PC-3 (cell line): ENCODE measurements around the gene RFXAP. TPM values are rescaled to one million over a fixed set of nuclear protein-coding genes. Genes with fewer than 3 reads are reported as not detected.

ENCODE experiments used
- ATAC-seq: fragments of 200-7000 bp; cut with Tn5 transposase; 2 replicates; pipeline ENCODE4 v1.9.1; 2020; ENCODE audit warnings: mild to moderate bottlenecking, moderate library complexity
- BruUV-seq: library from RNA; stranded (reverse); fragments of 400-500 nt; replicated peaks from 2 replicates; lab custom pipeline; 2021; lab: Mats Ljungman, UMichigan
- CTCF ChIA-PET: fragments of 300-600 bp; sonication (Branson Sonifier 250); formaldehyde crosslinking; loops from one replicate; lab custom pipeline; 2022; ENCODE audit warnings: antibody characterized with exemption; lab: Charles Lee
- POLR2A ChIA-PET: fragments of 300-600 bp; sonication (Branson Sonifier 250); formaldehyde crosslinking; loops from one replicate; lab custom pipeline; 2022; ENCODE audit warnings: antibody characterized with exemption; ENCODE audit not compliant: unreplicated experiment; lab: Charles Lee
- DNase-seq: peaks from one replicate; pipeline ENCODE4 v3.0.0-alpha.2; 2015
- H2AFZ ChIP-seq: fragments of 300-600 bp; sonication (generic); 2 replicates; pipeline ENCODE4 v1.6.0; 2016; ENCODE audit warnings: antibody characterized with exemption, low read length
- H3F3A ChIP-seq: fragments of 300-600 bp; sonication (generic); one replicate; pipeline ENCODE4 v1.6.0; 2017; ENCODE audit warnings: antibody characterized with exemption, low read length, control low read depth, mild to moderate bottlenecking; ENCODE audit not compliant: unreplicated experiment
- H3K27ac ChIP-seq: fragments of 300-600 bp; sonication (generic); 2 replicates; pipeline ENCODE4 v1.5.1; 2016; ENCODE audit warnings: mild to moderate bottlenecking, low read length
- H3K27me3 ChIP-seq: fragments of 300-600 bp; sonication (generic); 2 replicates; pipeline ENCODE4 v1.6.1; 2016; ENCODE audit warnings: low read length, mixed read lengths
- H3K36me3 ChIP-seq: fragments of 300-600 bp; sonication (generic); 2 replicates; pipeline ENCODE4 v1.6.1; 2016; ENCODE audit warnings: low read depth, mixed run types, low read length, mixed read lengths
- H3K4me1 ChIP-seq: fragments of 300-600 bp; sonication (generic); 2 replicates; pipeline ENCODE4 v1.5.1; 2016; ENCODE audit warnings: low read length; ENCODE audit not compliant: insufficient read depth
- H3K4me2 ChIP-seq: fragments of 300-600 bp; sonication (generic); 2 replicates; pipeline ENCODE4 v1.6.0; 2016; ENCODE audit warnings: low read length
- H3K4me3 ChIP-seq: fragments of 300-600 bp; sonication (generic); 2 replicates; pipeline ENCODE4 v1.5.1; 2016; ENCODE audit warnings: mild to moderate bottlenecking, low read length, mixed read lengths
- H3K79me2 ChIP-seq: fragments of 300-600 bp; sonication (generic); 2 replicates; pipeline ENCODE4 v1.6.1; 2017; ENCODE audit warnings: low read length, mixed read lengths
- H3K9ac ChIP-seq: fragments of 300-600 bp; sonication (generic); 2 replicates; pipeline ENCODE4 v1.6.0; 2016; ENCODE audit warnings: mild to moderate bottlenecking, low read length
- H3K9me2 ChIP-seq: fragments of 300-600 bp; sonication (generic); replicated peaks from 2 replicates; pipeline ENCODE4 v1.6.1; 2016; ENCODE audit warnings: mixed run types, low read length, mixed read lengths
- H3K9me3 ChIP-seq: fragments of 300-600 bp; sonication (generic); 2 replicates; pipeline ENCODE4 v1.6.1; 2016; ENCODE audit warnings: low read length, mixed read lengths
- H4K20me1 ChIP-seq: fragments of 300-600 bp; sonication (generic); 2 replicates; pipeline ENCODE4 v1.6.1; 2016; ENCODE audit warnings: low read length, mixed read lengths
- EZH2 ChIP-seq: fragments of 300-600 bp; sonication (generic); IDR thresholded peaks from one replicate; pipeline ENCODE4 v1.6.1; 2017; ENCODE audit warnings: antibody characterized with exemption, mild to moderate bottlenecking, low read length; ENCODE audit not compliant: unreplicated experiment
- EZH2phosphoT487 ChIP-seq: fragments of 300-600 bp; sonication (generic); IDR thresholded peaks from 2 replicates; pipeline ENCODE4 v1.6.1; 2018; ENCODE audit warnings: mild to moderate bottlenecking, antibody characterized with exemption, low read length, borderline replicate concordance
- intact Hi-C: fragments of 100-400 bp; cut with micrococcal nuclease; formaldehyde crosslinking; loops from 2 replicates; pipeline ENCODE4 v1.9.0; 2023
- total RNA-seq: library from RNA; depleted of rRNA; stranded (reverse); fragments of >200 nt; gene quantifications from 2 replicates; pipeline ENCODE4 v1.2.3, GENCODE V29; 2014
- TF ChIP-seq, protein P1 (sequence below): fragments of 300-600 bp; sonication (generic); conservative IDR thresholded peaks from 2 replicates; pipeline ENCODE4 v1.5.1; 2017; ENCODE audit warnings: antibody characterized with exemption, low read depth, mild to moderate bottlenecking, low read length

The RFXAP gene
- total RNA-seq, 1 experiment from 2014 or later = 1.2 TPM

DNA sequence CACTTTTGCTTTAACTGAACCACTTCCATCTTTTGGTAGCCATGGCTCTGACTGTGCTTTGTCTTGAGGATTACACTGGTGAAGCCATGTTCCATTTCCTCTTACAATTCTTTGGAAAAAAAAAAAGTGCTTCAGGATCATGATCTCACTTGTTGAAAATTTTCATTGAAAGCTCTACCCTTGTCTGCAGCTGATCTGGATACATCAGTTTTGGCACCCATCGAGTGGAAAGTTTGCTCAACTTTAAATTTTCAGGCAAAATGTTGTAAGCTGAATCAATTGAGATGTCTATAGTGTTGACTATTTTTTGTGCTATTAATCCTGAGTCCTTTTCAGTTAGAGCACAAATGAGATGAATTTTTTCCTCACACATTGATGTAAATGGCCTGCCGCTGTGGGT is 48.3 kb upstream of the RFXAP start:
- no peak overlapping the region for H3K4me2 ChIP-seq
- no peaks in the 10 kb centered on the region; the same call in 1 of the 2 replicates for H3K27me3 ChIP-seq
- CTCF ChIA-PET = no interaction called here
- no peaks in the 10 kb centered on the region for H4K20me1 ChIP-seq
- no peak overlapping the region for H3K9ac ChIP-seq
- DNase-seq = no peak
- H3F3A ChIP-seq = no peaks in the 10 kb centered on the region
- POLR2A ChIA-PET = no interaction called here
- no peaks in the 10 kb centered on the region for H3K9me2 ChIP-seq
- H3K4me3 ChIP-seq = no peak overlapping the region
- no peak for TF ChIP-seq EZH2phosphoT487
- TF ChIP-seq EZH2 = no peak
- TF ChIP-seq, protein P1, sequence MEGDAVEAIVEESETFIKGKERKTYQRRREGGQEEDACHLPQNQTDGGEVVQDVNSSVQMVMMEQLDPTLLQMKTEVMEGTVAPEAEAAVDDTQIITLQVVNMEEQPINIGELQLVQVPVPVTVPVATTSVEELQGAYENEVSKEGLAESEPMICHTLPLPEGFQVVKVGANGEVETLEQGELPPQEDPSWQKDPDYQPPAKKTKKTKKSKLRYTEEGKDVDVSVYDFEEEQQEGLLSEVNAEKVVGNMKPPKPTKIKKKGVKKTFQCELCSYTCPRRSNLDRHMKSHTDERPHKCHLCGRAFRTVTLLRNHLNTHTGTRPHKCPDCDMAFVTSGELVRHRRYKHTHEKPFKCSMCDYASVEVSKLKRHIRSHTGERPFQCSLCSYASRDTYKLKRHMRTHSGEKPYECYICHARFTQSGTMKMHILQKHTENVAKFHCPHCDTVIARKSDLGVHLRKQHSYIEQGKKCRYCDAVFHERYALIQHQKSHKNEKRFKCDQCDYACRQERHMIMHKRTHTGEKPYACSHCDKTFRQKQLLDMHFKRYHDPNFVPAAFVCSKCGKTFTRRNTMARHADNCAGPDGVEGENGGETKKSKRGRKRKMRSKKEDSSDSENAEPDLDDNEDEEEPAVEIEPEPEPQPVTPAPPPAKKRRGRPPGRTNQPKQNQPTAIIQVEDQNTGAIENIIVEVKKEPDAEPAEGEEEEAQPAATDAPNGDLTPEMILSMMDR = no peak
- intact Hi-C loops = no loop called here
- peaks cover 3% of the 10 kb centered on the region; the same call in 1 of the 2 replicates for H3K9me3 ChIP-seq
- no peaks in the 10 kb centered on the region for H3K36me3 ChIP-seq
- no peak for ATAC-seq
- BruUV-seq = no TSS peak
- H2AFZ ChIP-seq = no peak overlapping the region
- no peak overlapping the region for H3K27ac ChIP-seq
- H3K4me1 ChIP-seq = no peaks in the 10 kb centered on the region
- H3K79me2 ChIP-seq = no peaks in the 10 kb centered on the region

DNA sequence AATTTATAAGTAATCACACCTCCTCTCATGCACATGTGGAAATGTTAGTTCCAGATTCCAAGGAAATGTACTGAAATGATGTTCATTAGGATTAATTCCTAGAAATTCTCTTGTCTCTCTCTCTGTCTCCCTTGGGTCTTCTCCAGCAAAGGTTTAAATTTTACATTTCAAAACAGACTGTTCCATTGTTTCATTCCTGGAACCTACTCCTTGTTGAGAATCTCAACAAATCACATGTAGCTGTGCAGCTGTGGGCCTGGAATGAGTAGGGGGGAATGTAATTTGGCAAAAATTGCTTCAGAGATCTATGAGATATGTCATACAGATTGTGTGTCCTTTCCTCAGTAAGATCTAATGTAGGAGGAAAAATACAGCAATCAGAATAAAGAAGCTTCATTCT is 46.2 kb upstream of the RFXAP start:
- Histone ChIP-seq H3K36me3 (no peaks in the 10 kb centered on the region), H3K9me2 (no peaks in the 10 kb centered on the region), H3K4me3 (no peak overlapping the region), H3K4me2 (no peak overlapping the region), H2AFZ (no peak overlapping the region), H3K27me3 (no peaks in the 10 kb centered on the region; the same call in 1 of the 2 replicates), H3K4me1 (no peaks in the 10 kb centered on the region), H3K9ac (no peak overlapping the region), H4K20me1 (no peaks in the 10 kb centered on the region), H3K9me3 (no peaks in the 10 kb centered on the region), H3F3A (no peaks in the 10 kb centered on the region), H3K79me2 (no peaks in the 10 kb centered on the region), H3K27ac (no peak overlapping the region)
- DNase-seq (no peak), ATAC-seq (no peak)
- TF ChIP-seq EZH2 (no peak), EZH2phosphoT487 (no peak)
- TF ChIP-seq, protein P1 = no peak
- CTCF ChIA-PET = no interaction called here
- POLR2A ChIA-PET = no interaction called here
- intact Hi-C loops = no loop called here
- BruUV-seq = no TSS peak

DNA sequence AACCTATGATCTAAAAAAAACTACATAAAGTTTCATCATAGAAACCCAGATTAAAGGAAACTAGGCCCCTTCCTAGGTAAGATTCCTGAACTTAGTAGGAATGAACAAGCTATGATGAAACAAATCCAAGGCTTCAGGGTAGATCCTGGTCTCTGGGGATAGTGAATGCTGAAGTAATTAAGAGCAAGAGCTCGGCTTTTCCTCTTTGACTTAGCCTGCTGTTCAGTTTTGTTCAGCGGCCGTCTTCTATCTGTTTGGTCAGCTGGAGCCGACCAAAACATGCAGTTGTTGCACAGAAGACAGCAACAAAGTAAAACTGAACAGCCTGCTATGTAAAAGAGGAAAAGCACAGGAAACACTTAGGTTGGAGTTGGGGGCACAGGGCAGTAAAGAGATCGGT is 44.1 kb upstream of the RFXAP start:
- Histone ChIP-seq H3K79me2 (no peaks in the 10 kb centered on the region), H4K20me1 (no peaks in the 10 kb centered on the region), H3K4me1 (no peaks in the 10 kb centered on the region), H3K9ac (no peak overlapping the region), H3K9me3 (no peaks in the 10 kb centered on the region), H3K27ac (no peak overlapping the region), H3K36me3 (no peaks in the 10 kb centered on the region), H3K27me3 (no peaks in the 10 kb centered on the region; the same call in 1 of the 2 replicates), H3K9me2 (no peaks in the 10 kb centered on the region), H3K4me2 (no peak overlapping the region), H3K4me3 (no peak overlapping the region), H3F3A (no peaks in the 10 kb centered on the region), H2AFZ (no peak overlapping the region)
- intact Hi-C loops = no loop called here
- no peak for DNase-seq
- TF ChIP-seq EZH2 = no peak
- TF ChIP-seq, protein P1 = no peak
- TF ChIP-seq EZH2phosphoT487 = no peak
- BruUV-seq = no TSS peak
- no peak for ATAC-seq
- ChIA-PET CTCF (no interaction called here), POLR2A (no interaction called here)
